RWPE1 (cell line): Measurements from ENCODE around the gene PGC.
A peak's percentile ranks its signal among the peaks of the same experiment; 100 is the strongest.

ENCODE experiments used
- CTCF ChIA-PET: fragments of 350-600 bp; sonication (Branson Sonifier 250); formaldehyde crosslinking; extraction: SDS; loops from one replicate; lab custom pipeline; 2021; lab: Yijun Ruan, JAX
- POLR2A ChIA-PET: fragments of 400-600 bp; formaldehyde crosslinking; extraction: SDS; loops from one replicate; lab custom pipeline; 2020; ENCODE audit warnings: antibody characterized with exemption; ENCODE audit not compliant: low non-redundant PET; lab: Yijun Ruan, JAX
- DNase-seq: peaks from one replicate; pipeline ENCODE4 v3.0.0; 2012; ENCODE audit warnings: low spot score
- H3K27ac ChIP-seq: fragments of 450-650 bp; 2 replicates; pipeline ENCODE4 v1.5.1; 2017
- TF ChIP-seq, protein P1 (sequence below): fragments of 450-650 bp; conservative IDR thresholded peaks from 2 replicates; pipeline ENCODE4 v1.5.1; 2017; ENCODE audit warnings: low read depth, mild to moderate bottlenecking

Gene PGC

GRCh38 chr6:41787219-41787917, 40.2 kb upstream of the PGC start, which contains the start of gene TOMM6:
TOMM6 (plus strand) TSS chr6:41787694; CDS start chr6:41787698, 4 bp downstream.
- peak; percentile 89 for DNase-seq
- ChIA-PET CTCF (interaction anchor here (0.5 to 2.4 kb wide), 29 partner anchors 11 to 952 kb away, joined by 3 to 13 read pairs (median 4); partner anchors contain the start of genes BYSL, MED20 and TAF8), POLR2A (interaction anchor here (0.5 to 2.0 kb wide), 2 partner anchors 53 to 65 kb away, joined by 5 to 7 read pairs; no protein-coding TSS in a partner anchor)
- H3K27ac ChIP-seq, result peak within 1 kb of the TSS; percentile 89
- TF ChIP-seq, protein P1, sequence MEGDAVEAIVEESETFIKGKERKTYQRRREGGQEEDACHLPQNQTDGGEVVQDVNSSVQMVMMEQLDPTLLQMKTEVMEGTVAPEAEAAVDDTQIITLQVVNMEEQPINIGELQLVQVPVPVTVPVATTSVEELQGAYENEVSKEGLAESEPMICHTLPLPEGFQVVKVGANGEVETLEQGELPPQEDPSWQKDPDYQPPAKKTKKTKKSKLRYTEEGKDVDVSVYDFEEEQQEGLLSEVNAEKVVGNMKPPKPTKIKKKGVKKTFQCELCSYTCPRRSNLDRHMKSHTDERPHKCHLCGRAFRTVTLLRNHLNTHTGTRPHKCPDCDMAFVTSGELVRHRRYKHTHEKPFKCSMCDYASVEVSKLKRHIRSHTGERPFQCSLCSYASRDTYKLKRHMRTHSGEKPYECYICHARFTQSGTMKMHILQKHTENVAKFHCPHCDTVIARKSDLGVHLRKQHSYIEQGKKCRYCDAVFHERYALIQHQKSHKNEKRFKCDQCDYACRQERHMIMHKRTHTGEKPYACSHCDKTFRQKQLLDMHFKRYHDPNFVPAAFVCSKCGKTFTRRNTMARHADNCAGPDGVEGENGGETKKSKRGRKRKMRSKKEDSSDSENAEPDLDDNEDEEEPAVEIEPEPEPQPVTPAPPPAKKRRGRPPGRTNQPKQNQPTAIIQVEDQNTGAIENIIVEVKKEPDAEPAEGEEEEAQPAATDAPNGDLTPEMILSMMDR, result peak; percentile 85

- TF ChIP-seq, protein P1, result peak; percentile 84
- CTCF ChIA-PET, result interaction anchor here (0.5 to 2.4 kb wide), 26 partner anchors 10 to 993 kb away, joined by 3 to 13 read pairs (median 4); partner anchors contain the start of genes BYSL, MED20 and TAF8
- DNase-seq, result peak; percentile 85
- POLR2A ChIA-PET, result interaction anchor here (0.5 to 2.0 kb wide), 2 partner anchors 52 to 64 kb away, joined by 5 to 7 read pairs; no protein-coding TSS in a partner anchor
- peak overlapping the region; percentile 89 for H3K27ac ChIP-seq
These were observed 39.4 kb upstream of the PGC start for GRCh38 chr6:41786451-41787218.

DNA sequence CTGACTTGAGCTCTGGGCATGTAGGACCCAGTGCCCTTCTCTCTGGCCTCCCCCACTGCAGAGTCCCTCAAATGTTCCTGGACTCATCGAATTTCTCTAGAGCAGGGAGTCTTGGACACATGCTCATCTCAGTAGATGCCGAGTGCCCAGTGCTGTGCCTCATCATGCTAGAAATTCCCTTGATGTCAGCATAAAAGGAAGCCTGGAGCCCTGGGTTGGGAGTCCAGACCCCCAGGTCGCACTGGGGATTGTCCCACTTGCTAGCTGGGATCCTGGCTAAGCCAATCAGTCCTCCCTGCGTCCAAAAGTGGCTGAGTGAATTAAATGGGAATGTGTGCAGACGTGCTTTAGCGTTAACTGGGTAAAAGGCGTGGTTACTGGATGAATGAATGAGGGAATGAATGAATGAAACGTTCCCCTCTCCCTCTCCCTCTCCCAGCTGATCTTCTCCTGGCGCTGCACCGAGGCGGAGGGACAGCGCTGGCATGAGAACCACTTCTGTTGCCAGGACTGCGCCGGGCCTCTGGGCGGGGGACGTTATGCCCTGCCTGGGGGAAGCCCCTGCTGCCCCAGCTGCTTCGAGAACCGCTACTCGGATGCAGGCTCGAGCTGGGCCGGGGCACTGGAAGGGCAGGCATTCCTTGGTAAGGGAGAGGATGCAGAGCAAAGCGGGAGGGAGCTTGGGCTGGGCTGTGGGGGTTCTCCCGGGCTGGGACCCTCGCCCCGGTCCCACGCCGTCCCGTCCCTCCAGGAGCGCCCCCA, 38.7 kb upstream of the PGC start:
- CTCF ChIA-PET, result interaction anchor here (0.6 to 2.4 kb wide), 14 partner anchors 10 to 994 kb away, joined by 3 to 13 read pairs (median 3); partner anchors contain the start of genes BYSL, MED20 and TAF8
- TF ChIP-seq, protein P1, result no peak
- no peak for DNase-seq
- H3K27ac ChIP-seq, result peak overlapping the region; percentile 89
- POLR2A ChIA-PET, result interaction anchor here (2.0 kb wide), 1 partner anchor 52 kb away, joined by 7 read pairs; no protein-coding TSS in a partner anchor

- ChIA-PET POLR2A (interaction anchor here (0.9 kb wide), 1 partner anchor 52 kb away, joined by 3 read pairs; no protein-coding TSS in a partner anchor), CTCF (interaction anchor here (0.5 to 1.8 kb wide), 4 partner anchors 9 to 259 kb away, joined by 3 to 6 read pairs (median 4); no protein-coding TSS in a partner anchor)
- TF ChIP-seq, protein P1, result no peak
- peak overlapping the region; percentile 89 for H3K27ac ChIP-seq
- no peak for DNase-seq
These were observed 38.1 kb upstream of the PGC start for GRCh38 chr6:41785254-41785653.

GRCh38 chr6:41784581-41785171, 37.5 kb upstream of the PGC start:
- ChIA-PET CTCF (interaction anchor here (0.5 to 1.8 kb wide), 5 partner anchors 8 to 260 kb away, joined by 3 to 6 read pairs (median 4); no protein-coding TSS in a partner anchor), POLR2A (interaction anchor here (0.9 kb wide), 1 partner anchor 52 kb away, joined by 3 read pairs; no protein-coding TSS in a partner anchor)
- H3K27ac ChIP-seq, result peak overlapping the region; percentile 89
- DNase-seq, result no peak
- TF ChIP-seq, protein P1, result no peak
